ENCODE data around the gene HMCES. TPM values are rescaled to one million over a fixed set of nuclear protein-coding genes. Genes with fewer than 3 reads are reported as not detected.

HMCES gene
- total RNA-seq, 2 donors from 2014 or later: 32.7 to 38.9 TPM

DNA sequence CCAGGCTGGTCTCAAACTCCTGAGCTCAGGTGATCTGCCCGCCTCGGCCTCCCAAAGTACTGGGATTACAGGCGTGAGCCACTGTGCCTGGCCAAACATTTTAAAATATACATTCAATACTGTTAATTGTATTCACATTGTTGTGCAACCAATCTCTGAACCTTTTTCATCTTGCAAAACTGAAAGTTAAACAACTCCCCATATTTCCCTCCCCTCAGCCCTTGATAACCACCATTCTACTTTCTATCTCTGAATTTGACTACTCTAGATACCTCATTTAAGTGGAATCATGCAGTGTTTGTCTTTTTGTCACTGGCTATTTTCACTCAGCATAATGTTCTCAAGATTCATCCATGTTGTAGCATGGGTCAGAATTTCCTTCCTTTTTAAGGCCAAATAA is 30.0 kb downstream of the HMCES start:
- H3K9me3 ChIP-seq: no peaks in the 10 kb centered on the region
- DNase-seq (ENCODE audit: low spot score): no peak
- TF ChIP-seq, protein P1, sequence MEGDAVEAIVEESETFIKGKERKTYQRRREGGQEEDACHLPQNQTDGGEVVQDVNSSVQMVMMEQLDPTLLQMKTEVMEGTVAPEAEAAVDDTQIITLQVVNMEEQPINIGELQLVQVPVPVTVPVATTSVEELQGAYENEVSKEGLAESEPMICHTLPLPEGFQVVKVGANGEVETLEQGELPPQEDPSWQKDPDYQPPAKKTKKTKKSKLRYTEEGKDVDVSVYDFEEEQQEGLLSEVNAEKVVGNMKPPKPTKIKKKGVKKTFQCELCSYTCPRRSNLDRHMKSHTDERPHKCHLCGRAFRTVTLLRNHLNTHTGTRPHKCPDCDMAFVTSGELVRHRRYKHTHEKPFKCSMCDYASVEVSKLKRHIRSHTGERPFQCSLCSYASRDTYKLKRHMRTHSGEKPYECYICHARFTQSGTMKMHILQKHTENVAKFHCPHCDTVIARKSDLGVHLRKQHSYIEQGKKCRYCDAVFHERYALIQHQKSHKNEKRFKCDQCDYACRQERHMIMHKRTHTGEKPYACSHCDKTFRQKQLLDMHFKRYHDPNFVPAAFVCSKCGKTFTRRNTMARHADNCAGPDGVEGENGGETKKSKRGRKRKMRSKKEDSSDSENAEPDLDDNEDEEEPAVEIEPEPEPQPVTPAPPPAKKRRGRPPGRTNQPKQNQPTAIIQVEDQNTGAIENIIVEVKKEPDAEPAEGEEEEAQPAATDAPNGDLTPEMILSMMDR (IDR thresholded peaks at IDR 0.05): no peak

DNA sequence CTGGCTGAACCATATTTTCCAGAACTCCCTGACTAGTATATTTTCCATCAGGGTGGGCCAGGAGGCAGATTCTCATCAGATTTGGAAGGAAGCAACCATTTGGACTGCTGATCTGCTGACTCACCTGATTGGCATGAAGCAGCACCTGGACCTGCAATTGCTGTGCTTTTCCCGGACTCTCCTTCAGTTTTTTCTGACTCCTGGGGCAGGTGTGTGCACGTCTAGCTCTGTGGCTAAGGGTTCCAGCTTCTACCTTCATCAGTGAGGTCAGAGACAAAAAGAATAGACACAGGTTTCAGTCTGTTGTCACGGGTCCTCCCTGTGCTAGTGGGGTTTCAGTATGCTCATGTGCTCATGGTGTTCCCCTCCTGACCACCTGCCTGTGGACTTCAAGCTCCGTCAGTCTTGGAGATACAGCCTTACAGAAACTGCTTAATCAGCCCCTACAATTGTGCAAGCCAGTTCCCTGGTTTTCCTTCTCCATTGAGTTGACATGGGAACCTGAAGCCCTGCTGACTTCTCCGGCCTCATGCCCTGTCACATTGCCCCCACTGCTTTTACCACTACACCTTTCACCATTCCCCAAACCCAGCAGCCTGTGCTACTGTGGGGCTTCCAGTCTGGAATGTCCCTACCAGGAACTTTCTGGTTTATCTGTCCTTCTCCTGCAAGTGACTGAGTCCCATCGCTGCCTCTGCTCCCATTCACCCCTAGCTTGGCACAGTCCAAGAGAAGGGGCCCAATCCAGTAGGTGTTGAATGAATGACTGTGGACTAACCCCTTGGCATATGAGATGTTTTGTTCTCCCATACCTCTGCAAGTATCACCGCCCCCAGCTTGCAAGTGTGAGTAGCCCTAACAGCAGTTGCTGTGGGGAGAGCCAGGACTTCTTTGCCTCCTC is 31.7 kb downstream of the HMCES start:
- TF ChIP-seq, protein P1 (IDR thresholded peaks at IDR 0.05): no peak
- Histone ChIP-seq H3K9me3 (no peaks in the 10 kb centered on the region), H3K36me3 (no peaks in the 10 kb centered on the region), H3K27ac (no peak overlapping the region), H3K27me3 (no peaks in the 10 kb centered on the region), H3K4me1 (peaks cover 0 to 25% of the 10 kb centered on the region in 2 donors), H3K4me3 (no peak overlapping the region)
- no peak for DNase-seq (ENCODE audit: low spot score)

More for the DNA sequence above, 30.0 kb downstream of the HMCES start:
- Histone ChIP-seq H3K27me3 (no peaks in the 10 kb centered on the region), H3K4me1 (peaks cover 0 to 32% of the 10 kb centered on the region in 2 donors), H3K4me3 (no peak overlapping the region), H3K27ac (no peak overlapping the region), H3K36me3 (no peaks in the 10 kb centered on the region)

DNA sequence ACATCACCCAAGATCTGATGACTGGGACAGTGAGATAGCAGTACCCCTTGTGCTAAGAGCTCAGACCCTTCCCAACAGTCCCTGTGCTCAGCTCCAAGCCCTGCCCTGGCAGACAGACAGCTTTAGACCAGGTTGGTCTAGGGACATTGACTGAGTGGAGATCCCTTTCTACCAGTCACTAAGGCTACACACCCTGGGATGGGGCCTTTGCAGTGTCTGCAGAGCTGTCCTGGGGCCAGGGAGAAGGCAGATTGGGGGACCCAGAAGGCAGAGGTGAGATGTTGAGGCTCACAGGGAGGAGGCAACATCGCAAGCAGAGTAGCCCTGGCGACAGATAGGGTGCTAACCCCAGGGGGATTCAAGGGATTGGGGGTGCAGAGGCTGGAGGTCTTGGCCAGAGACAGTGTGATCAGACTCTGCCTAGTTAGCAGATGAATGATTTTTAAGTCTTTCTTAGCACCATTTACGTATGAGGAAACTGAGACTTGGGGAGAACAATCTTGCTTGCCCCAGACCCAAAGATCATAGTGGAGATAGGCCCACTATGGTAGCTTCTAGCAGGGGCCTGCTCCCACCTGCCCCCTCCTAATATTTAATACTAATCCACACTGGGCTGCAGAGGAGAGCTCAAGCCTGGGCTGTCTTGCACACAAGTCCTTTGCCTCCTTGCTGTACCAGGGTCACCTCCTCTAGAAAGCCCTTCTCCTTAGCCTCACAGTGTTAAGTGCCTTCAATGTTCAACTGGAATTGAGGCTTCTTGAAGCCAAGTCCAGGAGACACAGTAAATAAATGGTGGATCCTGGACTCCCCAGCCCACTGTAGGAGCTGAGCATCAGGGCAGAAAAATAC is 32.6 kb downstream of the HMCES start:
- H3K4me3 ChIP-seq: no peak overlapping the region
- no peaks in the 10 kb centered on the region for H3K36me3 ChIP-seq
- peaks cover 0 to 16% of the 10 kb centered on the region in 2 donors for H3K4me1 ChIP-seq
- no peaks in the 10 kb centered on the region for H3K27me3 ChIP-seq
- TF ChIP-seq, protein P1 (IDR thresholded peaks at IDR 0.05): no peak
- H3K9me3 ChIP-seq: no peaks in the 10 kb centered on the region
- no peak overlapping the region for H3K27ac ChIP-seq
- no peak for DNase-seq (ENCODE audit: low spot score)

DNA sequence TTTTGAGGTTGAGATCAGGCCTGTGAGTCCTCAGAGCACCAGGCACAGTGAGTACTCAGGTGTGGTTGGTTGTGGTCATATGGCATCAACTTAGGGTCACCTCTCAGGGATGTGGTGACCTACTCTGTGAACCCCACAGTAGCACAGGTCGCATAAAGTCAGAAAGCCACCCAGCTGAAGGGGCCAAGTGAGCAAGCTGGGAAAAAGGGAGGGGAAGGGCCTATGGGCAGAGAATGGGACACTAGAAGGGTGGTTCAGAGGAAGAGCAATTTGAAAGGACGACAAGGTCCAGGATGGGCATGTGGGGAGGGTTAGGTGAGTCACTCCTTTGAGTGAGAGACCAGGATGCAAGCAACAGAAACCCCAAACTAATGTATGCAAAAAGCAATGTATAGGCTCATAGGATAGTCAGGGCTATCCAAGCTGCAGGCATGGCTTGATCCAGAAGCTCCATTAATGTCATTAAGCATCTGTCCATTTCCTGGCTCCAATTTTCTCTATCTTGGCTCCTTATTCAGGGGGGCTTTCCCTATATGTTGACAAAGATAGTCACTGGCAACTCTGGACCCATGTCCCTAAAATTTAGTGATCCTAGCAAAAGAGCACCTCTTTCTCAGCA is 33.5 kb downstream of the HMCES start:
- no peaks in the 10 kb centered on the region for H3K27me3 ChIP-seq
- no peak overlapping the region for H3K4me3 ChIP-seq
- TF ChIP-seq, protein P1 (IDR thresholded peaks at IDR 0.05): no peak
- no peak for DNase-seq (ENCODE audit: low spot score)
- H3K4me1 ChIP-seq: peaks cover 0 to 20% of the 10 kb centered on the region in 2 donors
- H3K27ac ChIP-seq: no peak overlapping the region
- H3K9me3 ChIP-seq: no peaks in the 10 kb centered on the region
- H3K36me3 ChIP-seq: no peaks in the 10 kb centered on the region

DNA sequence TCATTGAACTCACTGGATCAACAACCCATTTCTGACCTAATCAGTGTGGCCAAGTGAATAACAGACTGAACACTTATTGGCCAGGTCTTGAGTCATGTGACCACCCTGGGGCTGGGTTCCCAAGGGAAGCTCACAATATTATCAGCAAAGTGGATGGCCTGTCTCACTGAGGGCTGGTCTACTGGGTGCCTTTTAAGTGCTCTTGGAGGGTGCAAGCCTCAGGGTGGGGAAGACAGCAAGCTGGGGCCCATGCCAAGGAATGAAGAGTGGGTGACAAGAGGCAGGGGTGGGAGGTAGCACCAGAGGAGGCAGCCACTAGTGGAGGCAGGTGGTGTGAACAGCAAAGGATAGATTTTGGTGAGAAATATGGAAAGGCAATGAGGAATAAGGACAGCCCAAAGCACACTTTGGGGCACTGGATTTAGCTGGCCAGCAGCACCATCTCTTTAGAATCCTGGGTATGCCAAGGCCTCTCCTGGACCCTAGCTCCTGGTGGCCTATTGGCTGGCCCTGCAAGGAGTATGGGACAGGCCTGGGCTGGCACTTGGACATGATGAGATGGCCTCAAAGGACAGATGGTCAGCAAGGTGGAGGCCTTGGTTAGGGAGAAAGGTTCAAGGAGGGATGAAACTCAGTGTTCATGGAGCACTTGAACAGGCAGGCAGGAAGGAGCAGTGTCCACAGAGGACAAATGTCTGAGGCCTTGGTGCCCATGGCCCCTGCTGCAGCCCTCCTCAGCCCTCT is 34.2 kb downstream of the HMCES start:
- Histone ChIP-seq H3K4me1 (peaks cover 0 to 27% of the 10 kb centered on the region in 2 donors), H3K9me3 (no peaks in the 10 kb centered on the region)
- TF ChIP-seq, protein P1 (IDR thresholded peaks at IDR 0.05): no peak

More for the DNA sequence above, 34.2 kb downstream of the HMCES start:
- Histone ChIP-seq H3K36me3 (no peaks in the 10 kb centered on the region), H3K4me3 (no peak overlapping the region), H3K27ac (peak overlapping the region in 1 of 2 donors; percentile 88), H3K27me3 (no peaks in the 10 kb centered on the region)
- DNase-seq (ENCODE audit: low spot score): no peak
